Ureter (tissue), 1 donor: Measurements from ENCODE around the gene NCAM1. TPM values are rescaled to one million over a fixed set of nuclear protein-coding genes. Genes with fewer than 3 reads are reported as not detected.
A peak's percentile ranks its signal among the peaks of the same experiment; 100 is the strongest.
"Not testable (repeated sequence)": the region's sequence is repeated elsewhere in the genome, so short reads cannot be mapped to it uniquely, and the experiment has no call there.

Experiments
- DNase-seq: peaks from one replicate; pipeline ENCODE4 v3.0.0-alpha.2; 2020; ENCODE audit warnings: low spot score
- total RNA-seq: library from RNA; stranded (reverse); gene quantifications from one replicate; pipeline ENCODE4 v1.2.4, GENCODE V29; 2023
- donor health status: DM: yes; HTN: yes; CAD: no.

The NCAM1 gene
- 26.7 TPM for total RNA-seq

- peak; percentile 75 for DNase-seq
Observed at GRCh38 chr11:112961146-112961668, at the start of gene NCAM1. TSS of gene NCAM1 (plus strand) at chr11:112961420.

GRCh38 chr11:112922606-112923005 is 38.6 kb upstream of the NCAM1 start:
- no peak for DNase-seq

- not testable (repeated sequence) for DNase-seq
Observed at GRCh38 chr11:112924836-112925235, 36.4 kb upstream of the NCAM1 start.

- no peak for DNase-seq
Observed at GRCh38 chr11:112925516-112926310, 35.5 kb upstream of the NCAM1 start.

- DNase-seq, result no peak
Observed at GRCh38 chr11:112928136-112928535, 33.1 kb upstream of the NCAM1 start.

- no peak for DNase-seq
Observed at GRCh38 chr11:112929432-112929831, 31.8 kb upstream of the NCAM1 start.

- no peak for DNase-seq
Observed at GRCh38 chr11:112931703-112932102, 29.5 kb upstream of the NCAM1 start.

- no peak for DNase-seq
Observed at GRCh38 chr11:112932593-112932992, 28.6 kb upstream of the NCAM1 start.

GRCh38 chr11:112933970-112934369 is 27.2 kb upstream of the NCAM1 start:
- DNase-seq, result no peak

GRCh38 chr11:112941104-112941503 is 20.1 kb upstream of the NCAM1 start:
- no peak for DNase-seq

- no peak for DNase-seq
Observed at GRCh38 chr11:112942966-112943643, 18.1 kb upstream of the NCAM1 start.

GRCh38 chr11:112946866-112947265 is 14.4 kb upstream of the NCAM1 start:
- no peak for DNase-seq

GRCh38 chr11:112949781-112950575 is 11.2 kb upstream of the NCAM1 start:
- no peak for DNase-seq

GRCh38 chr11:112958670-112959069 is 2.5 kb upstream of the NCAM1 start:
- no peak for DNase-seq

GRCh38 chr11:112961751-112962578 is 745 bp downstream of the NCAM1 start:
- no peak for DNase-seq

- DNase-seq, result peak; percentile 68
Observed at GRCh38 chr11:112962579-112963367, 1.6 kb downstream of the NCAM1 start.

- DNase-seq, result no peak
Observed at GRCh38 chr11:112963368-112963955, 2.2 kb downstream of the NCAM1 start.

GRCh38 chr11:112965656-112966055 is 4.4 kb downstream of the NCAM1 start:
- no peak for DNase-seq

- DNase-seq, result no peak
Observed at GRCh38 chr11:112966561-112966960, 5.3 kb downstream of the NCAM1 start.

- no peak for DNase-seq
Observed at GRCh38 chr11:112967082-112967481, 5.9 kb downstream of the NCAM1 start.
